Neuronal stem cell (in vitro differentiated cells): ENCODE data around the gene LRRC28.

ENCODE experiments used
- DNase-seq: peaks from one replicate; pipeline ENCODE4 v3.0.0-alpha.2; 2013; ENCODE audit warnings: low spot score
- H2AFZ ChIP-seq: one replicate; pipeline ENCODE4 v1.6.1; 2013; ENCODE audit warnings: mild to moderate bottlenecking, low read length, inconsistent platforms
- H2AK5ac ChIP-seq: 2 replicates; pipeline ENCODE4 v1.6.1; 2013; ENCODE audit warnings: low read depth, mild to moderate bottlenecking, inconsistent platforms, low read length, moderate library complexity, mixed read lengths
- H2BK120ac ChIP-seq: 2 replicates; pipeline ENCODE4 v1.6.1; 2013; ENCODE audit warnings: low read depth, mild to moderate bottlenecking, inconsistent platforms, low read length, moderate library complexity, mixed read lengths
- H2BK12ac ChIP-seq: one replicate; pipeline ENCODE4 v1.6.1; 2013; ENCODE audit warnings: low read length, inconsistent platforms
- H2BK15ac ChIP-seq: 2 replicates; pipeline ENCODE4 v1.6.1; 2013; ENCODE audit warnings: mild to moderate bottlenecking, low read length, inconsistent platforms, mixed read lengths
- H2BK5ac ChIP-seq: one replicate; pipeline ENCODE4 v1.6.1; 2013; ENCODE audit warnings: inconsistent platforms, mild to moderate bottlenecking, low read length, moderate library complexity
- H3K14ac ChIP-seq: one replicate; pipeline ENCODE4 v1.6.1; 2013; ENCODE audit warnings: low read length, inconsistent platforms
- H3K18ac ChIP-seq: 2 replicates; pipeline ENCODE4 v1.6.1; 2013; ENCODE audit warnings: low read length, inconsistent platforms
- H3K23ac ChIP-seq: 2 replicates; pipeline ENCODE4 v1.6.1; 2013; ENCODE audit warnings: low read depth, mild to moderate bottlenecking, mixed read lengths, low read length, inconsistent platforms; ENCODE audit not compliant: poor library complexity
- H3K27ac ChIP-seq: replicated peaks from 3 replicates; pipeline ENCODE4 v1.5.1; 2013; ENCODE audit warnings: low read length, inconsistent platforms
- H3K27me3 ChIP-seq, 3 experiments: 2 replicates each; pipeline ENCODE4 v1.6.1; 2013; ENCODE audit warnings: low read length in 3 of 3, mild to moderate bottlenecking in 2 of 3, inconsistent platforms in 1 of 3, low read depth in 1 of 3, mixed read lengths in 1 of 3, moderate library complexity in 1 of 3; ENCODE audit not compliant: control insufficient read depth in 3 of 3, insufficient read depth in 3 of 3
- H3K36me3 ChIP-seq, 2 donors: replicated peaks in 1 of 2; 2 replicates each; pipeline ENCODE4 v1.6.1; 2013; ENCODE audit warnings: low read length in 2 of 2; ENCODE audit not compliant: control insufficient read depth in 2 of 2, insufficient read depth in 2 of 2
- H3K4ac ChIP-seq: 2 replicates; pipeline ENCODE4 v1.6.1; 2013; ENCODE audit warnings: inconsistent platforms, mild to moderate bottlenecking, low read length, moderate library complexity
- H3K4me1 ChIP-seq, 2 donors: 1 replicate in 1 of 2; 2 replicates in 1 of 2; pipeline ENCODE4 v1.6.1; 2013; ENCODE audit warnings: low read length in 2 of 2, low read depth in 1 of 2; ENCODE audit not compliant: control insufficient read depth in 2 of 2, insufficient read depth in 1 of 2
- H3K4me2 ChIP-seq: one replicate; pipeline ENCODE4 v1.6.1; 2013; ENCODE audit warnings: mild to moderate bottlenecking, low read length, inconsistent platforms; ENCODE audit not compliant: insufficient read depth, poor library complexity, severe bottlenecking
- H3K4me3 ChIP-seq, 2 donors: 2 replicates each; pipeline ENCODE4 v1.5.1; 2013; ENCODE audit warnings: low read length in 2 of 2, mild to moderate bottlenecking in 2 of 2, inconsistent platforms in 1 of 2, moderate library complexity in 1 of 2
- H3K79me1 ChIP-seq: one replicate; pipeline ENCODE4 v1.6.1; 2013; ENCODE audit warnings: low read depth, mild to moderate bottlenecking, inconsistent platforms, low read length, moderate library complexity
- H3K9ac ChIP-seq: one replicate; pipeline ENCODE4 v1.6.1; 2013; ENCODE audit warnings: mild to moderate bottlenecking, low read depth, low read length, inconsistent platforms; ENCODE audit not compliant: poor library complexity
- H3K9me3 ChIP-seq, 2 donors: replicated peaks in 1 of 2; 2 replicates each; pipeline versions ENCODE3 to v1.6.1; 2013; ENCODE audit warnings: low read length in 2 of 2, mild to moderate bottlenecking in 2 of 2, inconsistent platforms in 1 of 2, low read depth in 1 of 2, mixed read lengths in 1 of 2, moderate library complexity in 1 of 2; ENCODE audit not compliant: control insufficient read depth in 2 of 2, insufficient read depth in 1 of 2
- H4K8ac ChIP-seq: one replicate; pipeline ENCODE4 v1.6.1; 2013; ENCODE audit warnings: low read depth, mild to moderate bottlenecking, inconsistent platforms, low read length, moderate library complexity
- H4K91ac ChIP-seq: one replicate; pipeline ENCODE4 v1.6.1; 2013; ENCODE audit warnings: low read length, low read depth, mild to moderate bottlenecking, inconsistent platforms; ENCODE audit not compliant: poor library complexity
- WGBS, 2 donors: extraction: QIAGEN DNeasy Blood & Tissue Kit; methylation state at CpG; one replicate each; pipeline ENCODE4 v1.1.7; 2013; ENCODE audit warnings: missing lambda C conversion rate in 2 of 2, mixed read lengths in 1 of 2; ENCODE audit not compliant: insufficient read length in 2 of 2, insufficient replicate concordance in 1 of 2; ENCODE audit errors: extremely low coverage in 2 of 2; 5-methylcytosine and 5-hydroxymethylcytosine counted together

The LRRC28 gene

DNA sequence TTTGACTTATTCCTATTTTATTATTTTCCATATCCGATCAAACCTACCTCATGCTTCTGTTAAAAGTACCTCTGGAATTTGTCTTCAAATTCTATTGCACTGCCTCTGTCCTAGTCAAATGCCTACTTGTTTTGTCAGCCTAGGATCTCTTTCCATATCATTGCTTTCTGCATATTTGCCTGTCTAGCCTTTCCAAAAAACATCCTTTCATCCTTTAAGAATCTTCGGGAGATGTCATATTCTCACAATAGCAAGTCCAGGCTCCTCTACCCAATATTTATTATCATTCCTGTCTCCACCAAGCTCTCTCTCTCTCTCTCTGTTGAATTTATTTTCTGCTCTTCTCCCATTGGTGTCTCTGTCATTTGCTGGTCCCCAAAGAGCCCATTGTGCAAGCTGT lies 80.1 kb downstream of the LRRC28 start:
- Histone ChIP-seq H2BK15ac (no peak overlapping the region), H3K4me3 (no peak overlapping the region), H3K9ac (no peak overlapping the region), H2AFZ (no peak overlapping the region), H3K27me3 (peaks cover 0 to 2% (median 0%) of the 10 kb centered on the region in 3 experiments), H2BK12ac (no peak overlapping the region), H3K23ac (no peak overlapping the region), H3K27ac (no peak overlapping the region), H2AK5ac (no peak overlapping the region), H4K8ac (no peak overlapping the region), H2BK5ac (no peak overlapping the region), H3K4me2 (no peak overlapping the region), H3K4me1 (peaks cover 2 to 7% of the 10 kb centered on the region in 2 donors), H2BK120ac (no peak overlapping the region), H3K14ac (no peak overlapping the region), H4K91ac (no peak overlapping the region), H3K18ac (no peak overlapping the region), H3K79me1 (no peaks in the 10 kb centered on the region), H3K4ac (no peak overlapping the region), H3K9me3 (no peaks in the 10 kb centered on the region), H3K36me3 (no peaks in the 10 kb centered on the region)
- no CpG with 5 or more reads among the region's 2 CpGs for WGBS, 2 donors
- no peak for DNase-seq

DNA sequence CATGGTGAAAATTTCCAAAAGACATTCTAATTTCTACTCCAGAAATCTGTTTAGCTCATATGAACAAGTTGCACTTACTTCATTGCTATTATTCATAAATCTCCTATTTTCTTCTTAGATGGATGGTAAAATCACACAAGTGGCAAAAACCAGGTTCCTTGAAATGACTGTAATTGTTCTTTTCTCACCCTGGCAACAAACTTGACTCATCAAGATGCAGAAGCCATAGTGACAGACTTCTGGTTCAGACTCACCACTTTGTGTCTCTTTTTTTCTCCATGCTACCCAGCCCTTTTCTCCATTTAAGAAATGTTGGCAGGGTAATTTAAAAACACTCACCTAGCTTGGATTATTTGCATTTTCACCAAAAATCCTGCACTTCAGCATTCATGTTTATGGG lies 82.1 kb downstream of the LRRC28 start:
- H4K8ac ChIP-seq = no peak overlapping the region
- DNase-seq = no peak
- H3K4me2 ChIP-seq = no peak overlapping the region
- no peak overlapping the region for H4K91ac ChIP-seq
- H3K9ac ChIP-seq = no peak overlapping the region
- H2AFZ ChIP-seq = no peak overlapping the region
- H2BK15ac ChIP-seq = no peak overlapping the region
- no peak overlapping the region for H3K4ac ChIP-seq
- H3K27me3 ChIP-seq = peaks cover 0 to 2% (median 0%) of the 10 kb centered on the region in 3 experiments
- H3K14ac ChIP-seq = no peak overlapping the region
- H3K9me3 ChIP-seq = no peaks in the 10 kb centered on the region
- no peak overlapping the region for H3K27ac ChIP-seq
- H3K4me3 ChIP-seq = no peak overlapping the region
- no peak overlapping the region for H2BK5ac ChIP-seq
- no peak overlapping the region for H3K23ac ChIP-seq
- H2BK12ac ChIP-seq = no peak overlapping the region
- no peaks in the 10 kb centered on the region for H3K79me1 ChIP-seq
- no peaks in the 10 kb centered on the region for H3K36me3 ChIP-seq
- H2AK5ac ChIP-seq = no peak overlapping the region
- no peak overlapping the region for H2BK120ac ChIP-seq
- no peak overlapping the region for H3K18ac ChIP-seq
- peaks cover 2 to 7% of the 10 kb centered on the region in 2 donors for H3K4me1 ChIP-seq

DNA sequence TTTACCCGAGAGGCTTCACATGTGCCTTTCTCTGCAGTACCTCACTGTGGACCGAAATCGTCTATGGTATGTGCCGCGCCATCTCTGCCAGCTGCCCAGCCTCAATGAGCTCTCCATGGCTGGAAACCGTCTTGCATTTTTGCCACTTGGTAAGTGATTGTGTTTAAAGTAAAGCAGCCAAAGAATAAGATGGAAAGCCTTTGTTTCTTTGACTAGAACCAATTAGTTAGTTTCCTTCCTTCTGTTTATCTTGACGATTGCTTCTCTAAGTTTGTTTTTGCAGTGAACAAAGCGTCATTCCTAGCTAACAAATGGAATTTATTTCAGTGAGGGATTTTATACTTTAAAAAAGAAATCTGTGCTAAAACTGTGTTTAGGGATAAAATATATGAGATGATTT lies 82.7 kb downstream of the LRRC28 start:
- Histone ChIP-seq H3K27me3 (no peaks in the 10 kb centered on the region), H3K23ac (no peak overlapping the region), H2BK120ac (no peak overlapping the region), H3K4me1 (peaks cover 2 to 11% of the 10 kb centered on the region in 2 donors), H4K8ac (no peak overlapping the region), H3K9ac (no peak overlapping the region), H3K18ac (no peak overlapping the region), H3K79me1 (no peaks in the 10 kb centered on the region), H3K4me3 (no peak overlapping the region), H4K91ac (no peak overlapping the region), H3K36me3 (no peaks in the 10 kb centered on the region), H2BK5ac (no peak overlapping the region), H3K4ac (no peak overlapping the region), H2BK12ac (no peak overlapping the region), H2BK15ac (no peak overlapping the region), H3K9me3 (no peaks in the 10 kb centered on the region), H3K27ac (no peak overlapping the region), H3K4me2 (no peak overlapping the region), H2AK5ac (no peak overlapping the region), H2AFZ (peak overlapping the region; percentile 40), H3K14ac (no peak overlapping the region)
- DNase-seq = no peak
- WGBS, 2 donors = no CpG with 5 or more reads among the region's 8 CpGs

DNA sequence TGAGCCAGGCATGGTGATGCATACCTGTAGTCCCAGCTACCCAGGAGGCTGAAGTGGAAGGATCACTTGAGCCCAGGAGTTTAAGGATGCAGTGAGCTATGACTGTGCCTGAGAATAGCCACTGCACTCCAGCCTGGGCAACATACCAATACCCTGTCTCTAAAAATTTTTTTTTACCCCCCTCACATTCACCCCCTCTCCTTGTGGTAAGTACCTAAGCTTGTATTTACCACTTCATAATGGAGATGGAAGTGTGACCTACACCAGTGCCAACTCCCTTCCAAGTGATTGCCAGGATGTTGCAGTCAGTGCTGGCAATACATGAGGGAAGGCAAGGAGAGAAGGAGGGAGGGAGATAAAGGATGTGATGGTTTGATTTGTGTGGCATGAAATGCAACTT lies 84.2 kb downstream of the LRRC28 start:
- H3K9me3 ChIP-seq = no peaks in the 10 kb centered on the region
- H2BK5ac ChIP-seq = no peak overlapping the region
- no peak overlapping the region for H3K4me2 ChIP-seq
- no peak overlapping the region for H2AK5ac ChIP-seq
- no peak overlapping the region for H2BK15ac ChIP-seq
- H4K8ac ChIP-seq = no peak overlapping the region
- no peak for DNase-seq
- no peaks in the 10 kb centered on the region for H3K79me1 ChIP-seq
- no peak overlapping the region for H3K18ac ChIP-seq
- no peaks in the 10 kb centered on the region for H3K36me3 ChIP-seq
- no peak overlapping the region for H3K27ac ChIP-seq
- peak overlapping the region; percentile 84 for H3K14ac ChIP-seq
- H3K4me1 ChIP-seq = peaks cover 2 to 13% of the 10 kb centered on the region in 2 donors
- H2BK120ac ChIP-seq = no peak overlapping the region
- H3K4ac ChIP-seq = no peak overlapping the region
- H4K91ac ChIP-seq = no peak overlapping the region
- H2AFZ ChIP-seq = no peak overlapping the region
- no peak overlapping the region for H3K23ac ChIP-seq
- no peak overlapping the region for H3K9ac ChIP-seq
- H3K27me3 ChIP-seq = no peaks in the 10 kb centered on the region
- no peak overlapping the region for H3K4me3 ChIP-seq
- H2BK12ac ChIP-seq = no peak overlapping the region
